ENCODE data around the gene TADA2B.

TADA2B gene

DNA sequence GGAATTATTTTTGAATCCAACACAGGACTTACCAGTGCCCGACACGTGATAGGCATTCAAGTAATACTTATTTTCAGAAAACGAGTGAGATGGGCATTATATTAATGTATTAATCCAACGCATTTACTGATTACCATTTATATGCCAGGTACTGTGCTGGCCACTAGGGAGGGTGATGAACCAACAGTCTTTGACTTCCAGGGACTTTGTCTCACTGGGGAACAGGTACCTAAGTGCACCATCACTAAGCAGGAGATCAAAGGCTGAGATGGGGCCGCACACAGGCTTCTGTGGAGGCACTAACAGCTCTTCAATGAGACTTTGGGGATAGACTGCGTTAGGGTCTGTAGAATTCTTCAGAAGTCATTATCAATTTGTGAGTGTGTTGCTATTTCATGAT is 5.7 kb upstream of the TADA2B start:
- Mint-ChIP-seq H3K4me3 (no peak overlapping the region), H3K27me3 (ENCODE audit: low read depth) (peaks cover 12% of the 10 kb centered on the region), H3K4me1 (peaks cover 10% of the 10 kb centered on the region), H3K36me3 (ENCODE audit: low read depth) (peaks cover 2% of the 10 kb centered on the region), H3K27ac (no peak overlapping the region), H3K9me3 (no peaks in the 10 kb centered on the region)
- TF ChIP-seq, protein P1, sequence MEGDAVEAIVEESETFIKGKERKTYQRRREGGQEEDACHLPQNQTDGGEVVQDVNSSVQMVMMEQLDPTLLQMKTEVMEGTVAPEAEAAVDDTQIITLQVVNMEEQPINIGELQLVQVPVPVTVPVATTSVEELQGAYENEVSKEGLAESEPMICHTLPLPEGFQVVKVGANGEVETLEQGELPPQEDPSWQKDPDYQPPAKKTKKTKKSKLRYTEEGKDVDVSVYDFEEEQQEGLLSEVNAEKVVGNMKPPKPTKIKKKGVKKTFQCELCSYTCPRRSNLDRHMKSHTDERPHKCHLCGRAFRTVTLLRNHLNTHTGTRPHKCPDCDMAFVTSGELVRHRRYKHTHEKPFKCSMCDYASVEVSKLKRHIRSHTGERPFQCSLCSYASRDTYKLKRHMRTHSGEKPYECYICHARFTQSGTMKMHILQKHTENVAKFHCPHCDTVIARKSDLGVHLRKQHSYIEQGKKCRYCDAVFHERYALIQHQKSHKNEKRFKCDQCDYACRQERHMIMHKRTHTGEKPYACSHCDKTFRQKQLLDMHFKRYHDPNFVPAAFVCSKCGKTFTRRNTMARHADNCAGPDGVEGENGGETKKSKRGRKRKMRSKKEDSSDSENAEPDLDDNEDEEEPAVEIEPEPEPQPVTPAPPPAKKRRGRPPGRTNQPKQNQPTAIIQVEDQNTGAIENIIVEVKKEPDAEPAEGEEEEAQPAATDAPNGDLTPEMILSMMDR (IDR thresholded peaks at IDR 0.05; ENCODE audit: unreplicated experiment in 3 of 3): peak in 1 of 3 experiments; percentile 7

DNA sequence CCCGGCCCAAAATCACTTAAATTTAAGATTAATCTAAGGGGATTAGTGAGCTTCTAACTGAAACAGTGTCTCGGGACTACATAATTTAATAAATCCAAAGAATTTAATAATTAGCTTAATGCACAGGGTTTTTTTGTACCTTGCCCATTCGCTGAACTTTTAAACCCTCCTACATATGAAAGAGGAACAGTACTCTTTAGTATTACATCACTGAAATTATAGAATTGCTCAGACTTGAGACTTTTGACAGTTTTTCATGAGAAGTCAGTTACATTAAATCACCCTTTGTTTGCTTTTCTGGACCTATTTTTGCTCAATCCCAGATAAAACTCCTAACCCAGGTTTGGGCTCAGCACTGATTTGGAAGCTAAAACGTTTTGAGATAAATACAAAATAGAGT is 2.4 kb upstream of the TADA2B start:
- Mint-ChIP-seq H3K4me3 (peak overlapping the region; percentile 28 to 66 (median 41)), H3K9me3 (no peaks in the 10 kb centered on the region), H3K27me3 (ENCODE audit: low read depth) (peaks cover 12% of the 10 kb centered on the region), H3K4me1 (peaks cover 26% of the 10 kb centered on the region), H3K27ac (no peak overlapping the region), H3K36me3 (ENCODE audit: low read depth) (no peaks in the 10 kb centered on the region)
- TF ChIP-seq, protein P1 (IDR thresholded peaks at IDR 0.05; ENCODE audit: unreplicated experiment in 3 of 3): no peak

DNA sequence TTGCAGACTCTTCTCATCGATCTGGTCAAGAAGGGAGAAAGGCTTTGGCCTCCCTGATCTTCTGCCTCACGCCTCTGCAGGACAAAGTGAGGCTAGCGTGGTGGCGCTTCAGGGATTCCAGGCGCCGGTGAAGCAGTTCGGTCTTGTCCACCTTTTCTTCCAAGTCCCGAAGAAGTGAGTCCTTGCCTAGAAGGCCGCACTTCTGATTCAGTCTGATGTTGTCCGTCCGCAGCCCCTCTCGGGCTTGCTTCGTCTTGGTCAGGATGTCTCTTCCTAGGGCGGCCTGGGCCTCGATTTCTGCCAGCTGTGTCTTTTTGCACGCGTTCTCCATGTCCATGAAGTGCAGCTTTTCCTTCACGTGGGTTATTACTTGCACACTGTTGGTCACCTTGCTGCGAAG is 1.9 kb upstream of the TADA2B start:
- peaks cover 31% of the 10 kb centered on the region for H3K4me1 Mint-ChIP-seq
- H3K9me3 Mint-ChIP-seq: no peaks in the 10 kb centered on the region
- peaks cover 12% of the 10 kb centered on the region for H3K27me3 Mint-ChIP-seq (ENCODE audit: low read depth)
- H3K36me3 Mint-ChIP-seq (ENCODE audit: low read depth): no peaks in the 10 kb centered on the region
- H3K27ac Mint-ChIP-seq: no peak overlapping the region
- peak overlapping the region; percentile 90 to 93 (median 90) for H3K4me3 Mint-ChIP-seq
- TF ChIP-seq, protein P1 (IDR thresholded peaks at IDR 0.05; ENCODE audit: unreplicated experiment in 3 of 3): no peak

DNA sequence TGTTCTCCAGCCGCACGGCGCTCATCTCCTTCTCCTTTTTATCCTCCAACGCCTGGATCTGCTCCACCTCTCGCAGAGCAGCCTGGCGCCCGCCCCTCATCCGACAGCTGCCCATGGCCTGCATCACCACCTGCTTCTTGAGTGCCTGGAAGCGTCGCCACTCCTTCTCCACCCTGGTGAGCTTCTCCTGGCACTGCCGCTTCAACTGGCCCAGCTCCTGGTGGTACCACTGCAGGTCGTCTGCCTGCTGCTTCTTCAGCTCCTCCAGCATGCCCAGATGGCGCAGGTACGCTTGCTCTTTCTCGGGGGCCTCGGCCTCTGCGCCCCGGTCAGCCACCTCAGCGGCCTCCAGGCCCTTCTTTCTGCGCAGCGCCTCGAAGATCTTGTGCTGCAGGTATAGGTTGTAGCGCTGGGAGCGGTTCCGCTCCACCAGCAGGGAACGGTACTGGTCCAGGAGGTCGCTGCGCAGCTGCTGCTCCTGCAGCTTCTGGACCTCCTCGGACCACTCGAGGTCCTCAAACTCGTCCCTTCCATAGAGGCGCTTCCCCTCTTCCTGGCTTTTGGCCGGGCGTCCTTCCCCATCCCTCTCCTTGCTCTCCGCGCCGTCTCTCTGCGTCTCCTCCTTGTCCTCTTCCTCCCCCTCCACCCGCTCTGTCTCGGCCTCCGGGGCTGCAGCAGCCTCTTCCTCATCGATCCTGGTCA is 1.2 kb upstream of the TADA2B start:
- TF ChIP-seq, protein P1 (IDR thresholded peaks at IDR 0.05; ENCODE audit: unreplicated experiment in 3 of 3): no peak
- Mint-ChIP-seq H3K4me1 (peaks cover 38% of the 10 kb centered on the region), H3K4me3 (peak overlapping the region; percentile 90 to 93 (median 90)), H3K27me3 (ENCODE audit: low read depth) (peaks cover 12% of the 10 kb centered on the region), H3K36me3 (ENCODE audit: low read depth) (no peaks in the 10 kb centered on the region), H3K9me3 (no peaks in the 10 kb centered on the region), H3K27ac (peak overlapping the region; percentile 60 to 82 (median 75))

GRCh38 chr4:7042503-7043283 is 479 bp upstream of the TADA2B start:
- peak overlapping the region; percentile 90 to 96 (median 93) for H3K4me3 Mint-ChIP-seq
- H3K4me1 Mint-ChIP-seq: peaks cover 45% of the 10 kb centered on the region
- TF ChIP-seq, protein P1 (IDR thresholded peaks at IDR 0.05; ENCODE audit: unreplicated experiment in 3 of 3): peak; percentile 17 to 37 (median 33)
- H3K9me3 Mint-ChIP-seq: no peaks in the 10 kb centered on the region
- peaks cover 12% of the 10 kb centered on the region for H3K27me3 Mint-ChIP-seq (ENCODE audit: low read depth)
- H3K27ac Mint-ChIP-seq: peak overlapping the region; percentile 60 to 82 (median 75)
- no peaks in the 10 kb centered on the region for H3K36me3 Mint-ChIP-seq (ENCODE audit: low read depth)
